Measurements from ENCODE around the gene PWWP2B.
"Not testable (repeated sequence)": the region's sequence is repeated elsewhere in the genome, so short reads cannot be mapped to it uniquely, and the experiment has no call there.

The PWWP2B gene

DNA sequence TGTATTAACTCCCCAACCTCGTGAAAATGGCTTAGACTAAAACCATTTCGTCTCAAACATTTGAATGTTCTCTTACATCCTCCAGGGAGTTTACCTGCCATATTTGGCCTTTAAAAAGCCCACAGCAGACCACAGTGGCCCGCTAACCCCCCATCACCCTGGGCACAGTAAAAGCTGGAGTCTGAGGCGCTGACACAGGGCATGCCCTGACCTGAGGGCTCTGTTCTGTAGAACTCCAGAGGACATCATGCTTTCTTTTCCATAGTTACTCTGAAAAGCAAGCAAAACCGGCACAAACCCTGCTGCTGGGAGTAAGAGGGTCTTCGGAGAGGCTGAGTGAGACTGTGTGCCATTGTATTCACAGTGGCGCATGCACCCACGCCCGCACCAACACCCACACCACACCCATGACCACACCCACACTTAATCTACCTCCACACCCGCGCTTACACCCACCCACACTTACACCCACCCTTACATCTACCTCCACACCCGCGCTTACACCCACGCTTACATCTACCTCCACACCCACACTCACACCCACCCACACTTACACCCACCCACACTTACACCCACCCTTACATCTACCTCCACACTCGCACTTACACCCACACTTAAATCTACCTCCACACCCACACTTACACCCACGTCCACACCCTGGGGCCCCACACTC, 32.9 kb upstream of the PWWP2B start:
- peak; percentile 40 for DNase-seq

DNA sequence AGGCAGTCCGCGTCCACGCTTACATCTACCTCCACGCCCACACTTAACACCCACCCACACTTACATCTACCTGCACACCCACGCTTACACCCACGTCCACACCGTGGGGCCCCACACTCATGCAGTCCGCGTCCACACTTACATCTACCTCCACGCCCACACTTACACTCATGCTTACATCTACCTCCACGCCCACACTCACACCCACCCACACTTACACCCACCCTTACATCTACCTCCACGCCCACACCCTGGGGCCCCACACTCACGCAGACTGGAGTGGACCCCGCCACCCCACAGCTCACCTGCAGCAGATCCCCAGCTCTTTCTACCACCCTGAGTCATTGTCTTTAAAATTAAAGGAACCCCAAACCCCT, 32.4 kb upstream of the PWWP2B start:
- DNase-seq: no peak

DNA sequence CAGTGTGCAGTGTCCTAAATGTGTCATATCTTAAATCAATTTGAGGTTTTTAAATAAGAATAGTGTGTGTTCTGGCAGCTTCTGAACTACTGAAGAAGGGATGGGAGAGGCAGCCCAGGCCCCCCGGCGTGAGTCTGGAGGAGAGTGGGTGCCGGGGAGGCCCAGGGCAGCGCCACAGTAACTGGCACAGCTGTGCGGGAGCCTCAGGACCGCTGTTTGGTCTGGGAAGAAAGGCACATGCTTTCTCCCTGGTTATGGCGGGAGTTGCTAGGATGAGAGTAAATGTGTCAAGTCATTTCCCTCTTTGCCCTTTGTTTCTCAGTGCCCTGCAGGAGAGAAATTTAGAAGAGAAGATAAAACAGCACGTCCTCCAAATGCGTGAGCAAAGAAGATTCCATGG, 31.9 kb upstream of the PWWP2B start:
- DNase-seq: no peak

DNA sequence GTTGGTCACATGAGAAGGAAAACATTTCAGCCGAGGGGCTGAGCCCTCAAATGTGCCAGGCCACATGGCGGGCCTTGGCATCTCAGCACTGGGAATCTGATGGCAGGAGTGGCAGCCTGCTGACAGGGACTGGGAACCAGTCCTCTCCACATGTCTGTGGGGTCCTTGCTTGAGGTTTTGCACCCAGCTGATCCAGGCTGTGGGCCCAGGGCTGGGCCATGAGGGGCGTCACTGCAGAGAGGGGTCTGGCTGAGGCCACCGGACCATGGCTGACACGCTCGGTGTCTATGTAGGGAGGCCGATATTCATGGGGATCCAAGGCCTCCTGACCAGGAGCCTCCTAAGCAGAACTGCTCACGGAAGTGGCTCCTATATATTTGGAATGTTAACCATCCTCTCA, 31.0 kb upstream of the PWWP2B start:
- no peak for DNase-seq

DNA sequence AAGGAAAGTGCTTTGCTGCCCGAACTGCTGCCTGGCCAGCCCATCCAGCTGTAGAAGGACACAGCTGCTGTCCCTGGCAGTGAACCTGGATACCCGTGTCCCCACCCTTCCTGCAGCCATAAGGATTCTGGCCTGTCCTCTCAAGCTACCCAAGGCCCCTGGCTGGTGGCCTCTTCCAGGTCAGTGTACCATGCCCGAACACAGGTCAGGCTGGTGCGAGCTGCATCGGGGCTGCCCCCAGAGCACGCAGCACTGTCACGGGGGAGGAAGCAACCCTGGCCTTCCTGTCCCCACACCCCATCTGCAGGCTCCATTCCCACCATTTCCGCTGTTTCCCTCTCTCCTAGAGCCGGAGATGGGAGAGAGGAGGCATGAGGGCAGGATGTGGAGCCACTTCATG, 30.5 kb upstream of the PWWP2B start:
- DNase-seq: no peak

DNA sequence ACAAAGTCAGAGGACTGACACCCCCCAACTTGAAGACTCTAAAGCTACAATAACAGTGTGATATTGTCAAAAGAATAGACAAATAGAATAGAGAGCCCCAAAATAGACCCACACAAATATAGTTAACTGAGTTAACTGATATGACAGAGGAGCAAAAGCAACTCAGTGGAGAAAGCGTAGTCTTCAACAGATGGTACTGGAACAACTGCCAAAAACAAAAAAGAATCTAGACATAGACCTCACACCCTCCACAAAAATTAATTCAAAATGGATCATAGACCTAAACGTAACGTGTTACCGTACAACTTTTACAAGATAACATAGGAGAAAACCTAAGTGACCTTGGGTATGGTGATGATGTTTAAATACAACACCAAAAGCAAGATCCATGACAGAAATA, 28.6 kb upstream of the PWWP2B start:
- DNase-seq: no peak

DNA sequence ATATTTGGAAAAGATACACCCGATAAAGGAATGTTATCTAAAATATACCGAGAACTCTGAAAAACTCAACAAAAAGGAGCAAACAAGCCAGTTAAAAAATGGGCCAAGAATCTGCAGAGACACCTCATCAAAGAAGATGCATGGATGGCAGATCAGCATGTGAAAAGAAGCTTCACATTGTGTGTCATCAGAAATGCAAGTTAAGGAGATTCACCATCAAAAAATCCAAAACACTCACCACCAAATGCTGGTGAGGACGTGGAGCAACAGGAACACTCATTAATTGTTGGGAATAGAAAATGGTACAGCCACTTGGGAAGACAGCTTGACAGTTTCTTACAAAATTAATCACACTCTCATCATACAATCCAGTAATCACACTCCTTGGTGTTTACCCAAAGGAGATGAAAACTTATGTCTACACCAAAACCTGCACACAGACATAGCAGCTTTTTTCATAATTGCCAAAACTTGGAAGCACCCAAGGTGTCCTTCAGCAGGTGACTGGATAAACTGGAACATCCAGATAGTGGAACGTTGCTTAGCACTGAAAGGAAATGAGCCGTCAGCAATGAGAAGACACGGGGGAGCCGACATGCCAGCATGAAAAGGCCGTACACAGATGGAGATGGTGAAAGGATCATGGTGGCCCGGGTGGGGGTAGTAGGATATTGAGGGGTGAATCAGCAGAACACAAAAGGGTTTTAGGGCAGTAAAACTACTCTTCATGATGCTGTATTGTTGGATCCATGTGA, 27.9 kb upstream of the PWWP2B start:
- peak; percentile 15 for DNase-seq

DNA sequence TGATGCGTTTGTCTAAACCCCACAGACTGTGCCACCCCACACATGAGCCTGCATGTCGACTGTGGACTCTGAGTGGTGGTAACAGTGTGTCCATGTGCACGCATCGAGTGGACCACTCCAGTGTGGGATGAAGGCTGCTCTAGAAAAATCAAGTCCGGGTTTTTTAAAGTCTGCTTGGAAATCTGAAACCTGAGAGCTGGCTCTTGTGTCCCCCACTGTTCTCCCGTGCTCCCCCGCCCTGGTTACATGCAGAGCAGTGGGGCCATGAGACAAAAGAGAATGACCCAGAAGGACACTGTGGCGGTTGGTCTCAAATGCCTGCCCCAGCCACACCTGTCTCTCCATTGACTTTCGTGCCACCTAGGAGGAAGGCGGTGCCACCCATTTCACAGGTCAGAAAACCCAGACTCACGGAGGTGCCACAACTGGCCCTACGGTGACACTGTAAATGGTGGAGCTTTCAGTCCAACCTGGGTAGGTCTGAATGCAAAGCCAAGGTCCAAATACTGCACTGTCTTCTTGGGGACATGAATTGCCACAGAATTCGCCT, 27.3 kb upstream of the PWWP2B start:
- peak; percentile 64 for DNase-seq

DNA sequence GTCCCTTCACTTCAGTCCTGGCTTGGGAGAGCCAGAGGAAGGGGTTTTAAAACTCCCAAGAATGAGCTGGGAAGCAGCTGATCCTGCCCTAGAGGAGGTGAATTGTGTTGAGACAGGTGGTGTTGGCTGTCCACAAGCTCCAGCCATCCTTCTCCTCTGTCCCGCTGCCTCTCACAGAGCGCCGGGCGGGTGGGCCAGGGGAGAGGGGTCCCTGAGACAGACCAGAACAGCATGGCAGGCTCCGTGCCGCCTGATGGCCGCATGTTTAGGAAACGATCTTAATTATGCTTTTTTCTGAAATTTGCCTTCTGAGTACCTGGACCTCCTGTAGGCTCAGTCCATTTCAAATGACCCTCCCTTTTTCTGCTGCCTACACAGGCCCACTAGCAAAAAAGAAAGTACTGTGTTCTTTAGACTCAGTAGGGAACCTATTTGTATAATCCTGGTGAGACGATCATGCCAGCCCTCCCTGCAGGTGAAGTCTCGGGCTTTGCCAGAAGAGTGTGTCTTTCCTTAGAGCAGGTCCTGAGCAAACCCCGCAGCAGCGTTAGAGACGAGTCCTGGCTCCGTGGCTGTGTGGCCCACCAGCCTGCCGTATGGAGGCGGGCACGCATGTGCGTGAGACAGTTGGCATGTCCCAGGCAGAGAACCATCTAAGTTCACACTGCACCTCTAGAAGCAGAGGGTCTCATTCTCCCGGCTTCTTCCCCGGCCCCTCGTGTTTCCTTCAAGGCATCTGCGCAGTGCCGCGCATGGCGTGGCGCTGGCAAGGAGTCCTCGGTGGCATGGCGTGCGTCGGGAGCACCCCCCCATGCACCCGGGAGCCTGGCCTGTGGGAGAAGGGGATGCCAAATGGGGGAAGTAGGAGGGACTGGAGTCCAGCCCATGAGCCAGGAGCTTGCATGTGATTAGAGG, 26.3 kb upstream of the PWWP2B start:
- DNase-seq: peak; percentile 20

DNA sequence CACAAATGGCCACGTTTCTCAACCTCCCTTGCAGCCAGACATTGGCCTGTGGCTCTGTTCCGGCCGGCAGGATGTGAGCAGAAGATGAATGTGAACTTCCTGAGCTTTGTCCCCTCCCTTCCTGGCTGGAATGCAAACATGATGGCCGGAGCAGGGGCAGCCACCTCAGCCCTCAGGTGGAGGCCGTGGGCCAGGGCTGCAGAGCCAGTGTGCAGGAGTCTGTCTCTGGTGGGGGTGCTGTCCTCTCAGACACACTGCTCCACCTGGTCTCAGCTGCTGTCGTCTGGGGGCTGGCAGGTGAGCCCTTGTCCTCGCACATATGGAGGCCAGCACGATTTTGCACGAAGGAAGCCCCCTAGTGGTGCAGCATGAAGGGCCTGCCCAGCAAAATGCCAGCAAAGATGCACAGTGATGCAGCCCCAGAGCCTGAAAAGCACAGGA, 25.3 kb upstream of the PWWP2B start:
- DNase-seq: no peak

DNA sequence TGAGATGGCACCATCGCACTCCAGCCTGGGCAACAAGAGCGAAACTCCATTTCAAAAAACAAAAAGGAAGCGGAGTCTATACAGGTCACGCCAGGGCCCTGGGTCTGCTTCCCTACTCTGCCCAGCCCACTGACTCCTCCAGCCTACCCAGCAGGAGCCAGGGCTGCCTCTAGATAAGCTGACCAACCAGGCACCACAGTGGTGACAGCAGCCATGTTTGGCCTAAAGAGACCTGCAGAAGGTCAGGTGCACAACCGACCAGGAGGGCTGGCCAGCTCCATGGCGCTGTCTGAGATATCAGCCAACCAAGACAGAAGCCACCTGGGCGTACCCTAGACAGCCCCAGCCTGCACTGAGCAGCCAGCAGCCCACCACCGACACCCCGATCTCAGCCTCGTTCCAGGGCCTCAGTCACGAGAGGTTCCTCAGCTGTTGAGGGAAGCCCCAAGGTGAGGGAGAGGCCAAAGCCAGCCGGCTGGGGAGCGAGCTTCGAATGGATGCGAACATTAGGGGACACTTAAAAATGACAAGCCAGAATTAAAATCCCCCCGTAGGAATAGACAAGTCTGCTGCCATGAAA, 24.4 kb upstream of the PWWP2B start:
- DNase-seq: no peak

DNA sequence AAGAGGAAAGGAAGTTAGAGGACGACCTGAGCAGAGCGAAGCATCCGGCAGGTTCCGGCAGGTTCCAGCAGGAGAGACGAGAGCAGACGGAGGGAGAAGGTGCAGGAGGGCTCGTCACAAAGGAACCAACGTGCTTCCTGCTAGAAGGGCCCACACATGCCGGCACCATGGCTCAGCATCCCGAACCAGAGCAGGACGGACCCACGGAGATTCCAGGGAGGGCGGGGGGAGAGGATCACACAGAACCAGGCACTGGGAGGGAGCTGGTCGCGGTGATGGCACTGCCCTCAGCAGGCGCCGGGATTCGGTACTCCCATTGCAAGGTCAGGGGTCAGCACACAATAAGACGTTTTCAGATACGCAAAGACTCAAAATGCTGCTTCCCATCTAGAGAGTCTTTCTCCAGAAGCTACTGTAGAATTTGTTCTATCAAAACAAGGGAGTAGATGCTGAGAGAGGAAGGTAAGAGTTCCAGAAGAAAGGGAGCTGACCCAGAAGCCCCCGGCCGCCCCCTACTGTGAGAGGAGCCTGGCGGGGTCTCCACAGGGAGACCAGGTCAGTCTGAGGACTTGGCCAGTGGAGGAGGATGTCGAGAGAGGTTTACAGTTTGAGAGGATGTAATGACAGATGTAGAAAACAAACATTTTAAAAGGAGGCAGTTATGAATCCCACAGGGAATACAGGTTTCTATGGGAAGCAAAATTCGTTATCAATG, 23.6 kb upstream of the PWWP2B start:
- DNase-seq: peak; percentile 38

DNA sequence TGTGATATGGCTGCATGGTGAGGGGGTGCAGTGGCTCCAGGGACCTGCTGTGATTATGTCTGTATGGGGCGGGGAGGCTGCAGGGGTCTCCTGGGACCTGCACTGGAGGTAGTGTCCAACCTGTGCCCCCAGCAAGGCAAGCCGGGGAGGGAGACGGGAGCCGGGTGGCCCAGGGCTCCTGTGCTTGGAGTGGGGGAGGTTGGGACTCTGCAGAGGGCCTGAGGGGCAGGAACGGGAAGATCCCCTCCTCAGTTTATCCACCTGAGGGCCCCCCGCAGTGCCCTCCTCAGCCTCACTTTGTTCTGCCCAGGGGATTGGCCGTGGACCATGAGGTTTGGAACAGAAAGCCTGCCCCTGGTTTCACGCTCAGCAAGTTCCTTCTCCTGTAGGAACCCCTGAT, 22.8 kb upstream of the PWWP2B start:
- peak; percentile 7 for DNase-seq

DNA sequence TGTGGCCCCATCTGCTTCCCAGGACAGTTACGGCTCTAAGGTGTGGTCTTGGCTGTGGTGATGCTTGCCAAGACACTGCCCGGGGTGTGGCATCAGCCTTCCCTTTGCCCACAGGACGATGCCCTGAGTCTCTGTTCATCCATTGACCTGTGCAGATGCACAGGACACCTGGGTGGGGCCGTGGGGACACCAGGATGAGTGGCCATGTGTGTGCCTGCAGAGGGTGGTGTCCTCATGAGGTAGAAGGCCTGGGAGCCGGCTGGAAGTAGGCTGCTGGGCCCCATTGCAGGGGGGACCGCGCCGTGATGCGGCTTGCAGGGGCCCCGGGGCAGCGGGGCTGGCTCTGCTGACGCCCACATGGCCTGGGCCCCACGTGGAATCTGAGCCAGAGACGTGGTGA, 22.4 kb upstream of the PWWP2B start:
- no peak for DNase-seq

DNA sequence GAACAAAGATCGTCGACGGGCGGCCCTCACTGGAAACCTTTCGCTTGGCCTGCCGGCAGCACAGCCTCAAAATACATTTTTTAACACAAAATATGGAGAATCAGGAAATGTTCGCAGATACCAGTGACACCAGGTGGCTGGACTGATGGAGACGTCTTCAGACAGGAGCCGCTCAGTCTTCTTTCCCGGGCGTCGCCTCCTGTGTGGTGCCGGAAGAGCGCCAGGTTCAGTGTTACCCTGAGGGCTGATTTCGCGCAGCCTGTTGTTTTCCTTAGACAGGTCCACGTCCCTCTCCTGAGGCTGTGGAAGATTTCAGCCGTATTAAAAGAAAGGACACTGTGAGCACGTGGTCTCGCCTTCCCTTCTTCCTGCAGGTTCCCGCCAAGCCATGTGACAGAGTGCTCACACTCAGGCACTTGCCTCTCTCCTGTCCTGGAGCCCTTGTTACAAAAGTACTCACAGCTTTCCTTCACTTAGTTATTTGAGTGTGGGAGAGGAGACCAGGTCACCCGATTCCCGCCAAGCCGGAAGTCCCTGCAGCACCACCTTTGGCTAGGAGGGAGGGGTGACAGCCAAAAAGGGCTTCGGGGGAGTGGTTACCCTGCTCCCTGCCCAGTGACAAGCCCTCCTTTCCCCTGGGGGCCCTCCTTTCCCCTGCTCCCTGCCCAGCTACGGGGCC, 21.7 kb upstream of the PWWP2B start:
- peak; percentile 9 for DNase-seq

DNA sequence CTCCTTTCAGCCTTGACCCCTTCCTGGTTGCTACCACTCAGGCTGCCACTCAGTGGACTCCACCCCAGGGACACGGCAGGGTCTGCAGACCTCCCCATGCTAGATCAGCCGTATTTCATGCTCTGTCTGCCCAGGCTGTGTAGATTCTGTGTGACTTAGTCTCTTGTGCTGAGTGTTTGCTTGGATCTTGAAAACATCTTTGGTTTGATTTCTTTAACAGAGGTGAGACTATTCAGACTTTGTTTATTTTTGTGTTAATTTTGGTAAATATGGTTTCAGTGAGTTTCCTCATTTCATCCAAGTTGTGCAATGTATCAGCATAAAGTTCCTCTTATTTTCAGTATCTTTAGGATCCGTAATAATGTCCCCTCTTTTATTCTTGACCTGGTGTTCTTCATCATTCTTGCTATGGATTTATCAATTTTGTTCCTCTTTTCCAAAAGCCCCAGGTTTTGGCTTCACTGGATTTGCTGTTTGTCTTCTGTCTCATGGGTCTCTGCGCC, 21.2 kb upstream of the PWWP2B start:
- no peak for DNase-seq

DNA sequence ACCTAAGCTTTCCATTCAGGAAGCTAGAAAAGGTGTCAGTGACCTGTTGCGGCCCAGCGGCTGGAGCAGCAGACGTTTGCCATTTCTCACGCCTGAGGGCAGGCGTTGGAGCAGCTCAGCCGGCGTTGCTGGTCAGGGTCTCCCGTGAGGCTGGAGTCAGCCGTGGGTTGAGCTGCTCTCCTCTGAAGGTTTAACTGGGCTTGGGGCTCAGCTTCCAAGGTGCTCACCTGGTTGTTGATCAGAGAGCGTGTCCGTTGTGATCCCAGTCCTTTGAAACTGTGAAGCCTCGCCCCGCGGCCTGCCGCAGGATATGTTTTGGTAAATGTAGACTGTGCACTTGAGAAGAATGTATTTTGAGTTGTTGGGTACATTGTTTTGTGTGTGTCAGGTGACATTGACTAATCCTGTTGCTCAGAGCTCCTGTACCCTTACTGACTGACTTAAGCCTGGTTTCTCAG, 20.6 kb upstream of the PWWP2B start:
- DNase-seq: peak; percentile 6

DNA sequence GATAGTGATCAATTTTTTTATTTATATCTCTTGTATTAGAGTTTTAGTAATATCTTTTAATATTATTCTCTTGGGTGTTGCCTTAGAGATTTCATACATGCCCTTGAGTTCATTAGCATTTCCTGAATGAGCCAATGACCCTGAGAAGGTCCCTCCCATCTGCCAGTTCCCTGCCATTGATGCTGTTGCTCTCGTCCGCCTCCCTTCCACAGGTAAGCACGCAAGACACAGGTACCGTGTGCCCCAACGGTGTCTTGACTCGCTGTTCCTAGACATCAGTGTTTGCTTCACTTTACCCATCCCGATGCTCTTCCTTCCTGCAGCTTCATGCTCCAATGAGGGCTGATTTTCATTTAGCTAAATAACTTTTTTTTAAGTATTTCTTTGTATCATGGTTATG, 19.7 kb upstream of the PWWP2B start:
- no peak for DNase-seq

DNA sequence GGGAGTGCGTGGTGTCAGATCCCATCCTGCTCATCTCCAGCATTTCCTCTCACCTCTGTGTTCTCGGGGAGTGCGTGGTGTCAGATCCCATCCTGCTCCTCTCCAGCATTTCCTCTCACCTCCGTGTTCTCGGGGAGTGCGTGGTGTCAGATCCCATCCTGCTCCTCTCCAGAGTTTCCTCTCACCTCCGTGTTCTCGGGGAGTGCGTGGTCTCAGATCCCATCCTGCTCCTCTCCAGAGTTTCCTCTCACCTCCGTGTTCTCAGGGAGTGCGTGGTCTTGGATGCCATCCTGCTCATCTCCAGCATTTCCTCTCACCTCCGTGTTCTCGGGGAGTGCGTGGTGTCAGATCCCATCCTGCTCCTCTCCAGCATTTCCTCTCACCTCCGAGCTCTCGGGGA, 18.0 kb upstream of the PWWP2B start:
- DNase-seq: not testable (repeated sequence)

DNA sequence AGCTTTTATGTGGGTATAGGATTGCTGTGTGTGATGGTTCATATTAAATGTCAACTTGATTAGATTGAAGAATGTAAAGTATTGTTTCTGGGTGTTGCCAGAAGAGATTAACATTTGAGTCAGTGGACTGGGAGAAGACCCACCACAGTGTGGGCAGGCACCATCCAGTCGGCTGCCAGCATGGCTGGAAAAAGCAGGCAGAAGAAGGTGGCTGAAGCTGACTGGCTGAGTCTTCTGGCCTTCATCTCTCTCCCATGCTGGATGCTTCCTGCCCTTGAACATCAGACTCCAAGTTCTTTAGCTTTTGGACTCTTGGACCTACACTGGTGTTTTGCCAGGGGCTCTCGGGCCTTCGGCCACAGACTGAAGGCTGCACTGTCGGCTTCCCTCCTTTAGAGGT, 16.0 kb upstream of the PWWP2B start:
- DNase-seq: not testable (repeated sequence)

DNA sequence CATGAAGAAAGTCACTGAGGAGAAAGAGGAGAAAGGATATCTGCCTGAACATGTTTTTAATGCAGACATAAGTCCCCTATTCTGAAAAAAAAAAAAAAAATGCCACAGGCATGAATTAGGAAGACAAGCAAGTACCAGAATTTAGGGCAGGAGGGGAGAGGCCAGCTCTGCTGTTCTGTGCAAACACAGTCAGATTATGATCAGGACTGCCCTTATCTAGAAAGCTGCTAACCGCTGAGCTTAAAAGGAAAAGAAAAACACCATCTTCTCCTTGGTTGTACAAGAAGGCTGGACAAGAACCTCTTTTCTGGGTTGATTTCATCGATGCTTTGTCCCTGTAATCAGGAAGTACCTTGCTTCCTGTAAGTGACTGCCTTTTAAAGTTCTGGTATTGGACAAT, 15.3 kb upstream of the PWWP2B start:
- DNase-seq: no peak
